Stimulated activated CD8-positive, alpha-beta memory T cell treated with anti-CD3 and anti-CD28 coated beads, Interleukin-15, amount 100 ng/mL, for 24 hours (primary cell): ENCODE results near the gene SDK1.
"Not testable (repeated sequence)": the region's sequence is repeated elsewhere in the genome, so short reads cannot be mapped to it uniquely, and the experiment has no call there.

Source experiments
- DNase-seq: peaks from one replicate; pipeline ENCODE4 v3.0.0-alpha.2; 2020; ENCODE audit warnings: low read depth

The SDK1 gene

DNA sequence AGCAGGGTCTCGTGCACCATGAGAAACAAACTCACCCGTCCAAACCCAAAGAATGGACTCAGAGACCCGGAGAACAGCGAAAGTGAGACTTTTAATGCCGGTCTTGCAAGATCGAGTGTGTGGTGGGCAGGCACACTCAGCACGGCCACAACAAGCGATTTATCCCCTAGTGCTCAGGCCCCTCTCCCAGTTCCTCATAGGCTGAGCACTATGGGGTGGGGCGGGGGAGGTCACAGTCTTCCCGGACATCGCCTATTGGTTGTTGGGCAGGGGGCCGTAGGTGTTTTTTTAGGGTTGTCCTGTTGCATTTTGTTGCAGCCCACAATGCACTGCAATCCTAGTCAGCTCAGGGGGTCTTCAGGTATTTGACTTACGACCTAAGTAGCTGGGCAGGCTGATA, 772.7 kb downstream of the SDK1 start:
- no peak for DNase-seq

DNA sequence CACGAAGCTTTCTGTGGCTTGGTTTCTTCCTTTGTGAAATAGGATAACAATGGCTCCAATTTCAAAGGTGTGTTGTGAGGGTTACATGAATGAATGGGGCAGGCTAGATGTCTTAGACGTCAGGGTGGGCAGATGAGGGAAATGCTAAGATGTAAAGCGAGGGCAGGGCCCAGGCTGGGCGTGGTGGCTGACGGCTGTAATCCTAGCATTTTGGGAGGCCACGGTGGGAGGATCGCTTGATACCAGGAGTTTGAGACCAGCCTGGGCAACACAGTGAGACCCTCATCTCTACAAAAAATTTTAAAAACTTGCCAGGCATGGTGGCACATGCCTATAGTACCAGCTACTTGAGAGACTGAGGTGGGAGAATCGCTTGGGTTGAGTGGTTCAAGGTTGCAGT, 773.4 kb downstream of the SDK1 start:
- DNase-seq, result no peak

DNA sequence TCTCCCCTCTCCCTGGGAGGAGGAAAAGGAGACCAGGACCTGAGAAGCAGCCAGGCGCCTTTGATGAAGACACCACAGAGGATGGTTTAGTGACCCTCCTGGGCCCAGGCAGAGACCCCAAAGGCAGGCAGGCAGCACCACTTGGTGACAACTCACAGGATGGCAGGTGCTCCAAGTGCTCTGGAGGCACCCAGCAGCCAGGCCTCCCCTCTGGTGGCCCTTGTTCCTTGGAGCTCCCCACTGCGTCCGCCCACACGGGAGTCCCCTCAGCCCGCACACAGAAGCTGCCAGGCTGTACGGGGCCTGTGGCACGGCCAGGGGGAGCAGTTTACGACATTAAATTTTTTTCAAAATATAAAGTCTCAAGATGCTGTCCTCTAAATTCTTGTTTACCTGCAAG, 773.9 kb downstream of the SDK1 start:
- DNase-seq, result no peak

DNA sequence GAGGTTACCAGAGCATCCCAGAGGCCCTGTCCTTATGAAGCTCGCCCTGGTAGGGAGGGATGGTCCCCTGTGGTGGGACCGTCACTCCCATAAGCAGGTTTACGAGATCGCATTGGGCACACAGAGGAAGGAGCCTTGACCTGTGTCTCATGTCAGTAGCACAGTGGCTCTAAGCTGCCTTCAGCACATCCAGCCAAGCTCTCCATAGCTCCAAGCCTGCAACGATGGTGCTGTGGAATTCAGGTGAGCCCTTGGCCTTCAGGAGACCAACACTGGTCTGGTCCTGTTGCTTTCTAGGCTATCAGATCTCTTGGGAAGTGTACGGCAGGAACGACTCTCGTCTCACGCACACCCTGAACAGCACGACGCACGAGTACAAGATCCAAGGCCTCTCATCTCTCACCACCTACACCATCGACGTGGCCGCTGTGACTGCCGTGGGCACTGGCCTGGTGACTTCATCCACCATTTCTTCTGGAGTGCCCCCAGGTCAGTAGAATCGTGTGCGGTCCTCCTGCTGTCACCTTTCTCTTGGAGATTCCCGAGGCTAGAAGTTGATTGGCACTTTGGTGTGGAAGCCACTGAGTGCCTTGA, 775.7 kb downstream of the SDK1 start:
- no peak for DNase-seq

DNA sequence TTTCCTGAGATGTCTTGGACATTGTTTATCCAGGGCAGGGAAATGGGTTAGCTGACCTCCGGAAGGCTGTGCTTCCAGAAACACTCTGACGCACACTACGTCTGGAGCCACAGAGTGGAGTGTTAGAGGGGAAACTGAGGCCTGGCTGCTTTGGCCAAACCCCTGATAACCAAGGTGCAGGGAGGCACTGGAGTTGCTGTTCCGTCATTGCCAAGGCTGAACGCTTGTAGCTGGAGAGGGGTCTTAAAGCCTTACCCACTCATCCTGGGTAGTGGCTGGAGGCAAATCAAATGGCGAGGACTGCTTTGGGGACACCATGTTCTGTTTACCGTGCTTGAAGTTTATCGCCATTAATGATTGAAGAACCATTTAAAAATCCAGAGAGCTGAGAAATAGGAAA, 776.9 kb downstream of the SDK1 start:
- DNase-seq, result no peak

DNA sequence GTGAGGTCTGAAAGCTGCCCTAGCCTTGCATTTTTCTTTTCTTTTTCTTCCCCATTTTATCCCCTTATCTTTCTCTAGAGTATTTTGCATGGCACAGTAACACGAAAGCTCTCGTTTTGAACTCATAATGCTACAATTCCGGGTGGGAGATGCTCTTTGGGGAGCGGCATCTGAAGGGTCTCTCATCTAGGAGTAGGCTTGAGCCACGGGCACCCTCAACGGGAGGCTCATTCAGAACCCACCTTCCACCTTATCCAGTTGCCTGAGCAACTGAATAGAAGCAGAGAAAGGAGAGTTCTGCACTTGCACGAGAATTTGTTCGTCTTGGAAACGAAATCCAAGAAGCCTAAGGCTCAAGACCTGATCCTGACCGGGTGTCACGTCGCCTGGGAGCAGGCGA, 777.5 kb downstream of the SDK1 start:
- DNase-seq, result no peak

DNA sequence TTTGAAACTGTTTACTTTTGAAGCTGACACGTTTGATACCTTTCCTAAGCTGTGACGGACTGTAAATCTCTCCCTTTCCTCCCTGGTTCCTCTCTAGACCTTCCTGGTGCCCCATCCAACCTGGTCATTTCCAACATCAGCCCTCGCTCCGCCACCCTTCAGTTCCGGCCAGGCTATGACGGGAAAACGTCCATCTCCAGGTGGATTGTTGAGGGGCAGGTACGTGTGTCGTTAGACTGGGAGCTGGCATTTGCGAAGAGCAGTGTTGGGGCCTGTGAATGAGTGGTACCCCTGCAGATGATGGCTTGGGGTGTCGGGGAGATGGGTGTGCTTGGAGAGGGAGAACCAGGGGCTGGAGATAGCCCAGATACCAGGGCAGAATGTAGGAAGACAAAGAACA, 778.3 kb downstream of the SDK1 start:
- no peak for DNase-seq

DNA sequence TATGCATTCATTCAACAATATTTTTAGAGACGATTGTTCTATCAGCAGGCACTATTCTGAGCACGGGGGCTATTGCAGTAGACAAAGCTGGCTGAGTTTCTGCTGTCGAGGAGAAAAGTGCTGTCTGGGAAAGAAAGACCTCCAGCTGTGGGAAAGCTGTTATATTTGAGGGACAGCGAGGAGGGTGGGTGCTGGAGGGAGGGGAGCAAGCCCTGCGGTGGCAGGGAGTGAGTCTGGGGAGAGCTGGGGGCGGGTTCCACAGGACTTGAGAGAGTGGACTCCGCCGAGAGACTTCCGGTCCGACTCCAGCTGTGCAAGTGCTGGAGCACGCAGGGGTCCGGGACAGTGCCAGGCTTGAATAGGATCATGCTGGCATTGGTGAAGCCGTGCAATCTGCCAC, 778.9 kb downstream of the SDK1 start:
- no peak for DNase-seq

DNA sequence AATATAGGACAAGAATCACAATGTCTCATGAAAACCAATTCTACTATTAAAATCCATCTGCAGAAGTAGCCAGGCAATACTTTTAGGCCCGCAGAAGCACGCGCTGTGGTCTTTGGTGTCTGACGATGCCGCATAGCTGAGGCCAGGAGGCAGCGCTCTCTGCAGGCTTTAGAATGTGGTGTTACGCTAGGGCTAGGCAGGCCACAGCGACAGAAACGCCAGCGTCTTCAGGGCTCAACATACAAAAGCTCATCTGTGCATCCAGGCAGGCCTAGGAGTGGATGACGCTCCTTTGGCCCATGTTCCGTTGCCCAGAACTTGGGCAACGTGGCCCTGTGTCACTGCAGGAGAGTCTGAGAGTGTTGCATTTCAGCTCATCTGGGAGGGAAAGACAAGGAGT, 779.9 kb downstream of the SDK1 start:
- no peak for DNase-seq

DNA sequence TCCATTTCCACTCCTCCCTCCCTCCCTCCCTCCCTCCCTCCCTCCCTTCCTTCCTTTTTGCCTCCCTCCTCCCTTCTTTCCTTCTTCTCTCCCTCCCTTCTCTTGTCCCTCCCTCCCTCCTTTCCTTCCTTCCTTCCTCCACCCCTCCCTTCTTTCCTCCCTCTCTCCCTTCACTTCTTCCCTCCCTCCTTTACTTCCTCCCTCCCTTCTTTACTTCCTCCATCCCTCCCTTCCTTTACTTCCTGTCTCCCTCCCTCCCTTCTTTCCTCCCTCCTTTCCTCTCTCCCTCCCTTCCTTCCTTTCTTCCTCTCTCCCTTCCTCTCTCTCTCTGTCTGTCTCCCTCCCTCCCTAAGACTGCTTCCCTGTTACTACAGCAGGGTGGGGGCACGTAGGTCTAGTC, 782.5 kb downstream of the SDK1 start:
- DNase-seq, result no peak

DNA sequence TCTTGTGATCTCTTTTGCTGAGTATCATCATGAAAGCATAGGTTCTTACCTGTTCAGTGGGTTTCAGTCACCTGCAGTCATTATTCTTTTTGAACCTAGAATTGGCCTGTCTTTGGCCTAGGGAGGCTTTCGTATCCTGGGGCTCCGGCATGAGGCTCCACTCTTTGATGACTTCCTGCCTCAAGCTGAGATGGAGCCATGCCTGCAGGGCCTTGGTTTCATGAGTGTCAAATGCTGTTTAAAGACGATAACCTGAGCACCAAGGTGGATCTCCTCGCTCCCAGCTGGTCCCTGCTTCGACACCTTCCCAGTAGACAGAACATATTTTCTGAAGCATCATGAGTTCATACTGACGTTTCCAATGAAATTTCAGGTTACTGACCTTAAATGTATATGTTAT, 783.2 kb downstream of the SDK1 start:
- DNase-seq, result no peak

DNA sequence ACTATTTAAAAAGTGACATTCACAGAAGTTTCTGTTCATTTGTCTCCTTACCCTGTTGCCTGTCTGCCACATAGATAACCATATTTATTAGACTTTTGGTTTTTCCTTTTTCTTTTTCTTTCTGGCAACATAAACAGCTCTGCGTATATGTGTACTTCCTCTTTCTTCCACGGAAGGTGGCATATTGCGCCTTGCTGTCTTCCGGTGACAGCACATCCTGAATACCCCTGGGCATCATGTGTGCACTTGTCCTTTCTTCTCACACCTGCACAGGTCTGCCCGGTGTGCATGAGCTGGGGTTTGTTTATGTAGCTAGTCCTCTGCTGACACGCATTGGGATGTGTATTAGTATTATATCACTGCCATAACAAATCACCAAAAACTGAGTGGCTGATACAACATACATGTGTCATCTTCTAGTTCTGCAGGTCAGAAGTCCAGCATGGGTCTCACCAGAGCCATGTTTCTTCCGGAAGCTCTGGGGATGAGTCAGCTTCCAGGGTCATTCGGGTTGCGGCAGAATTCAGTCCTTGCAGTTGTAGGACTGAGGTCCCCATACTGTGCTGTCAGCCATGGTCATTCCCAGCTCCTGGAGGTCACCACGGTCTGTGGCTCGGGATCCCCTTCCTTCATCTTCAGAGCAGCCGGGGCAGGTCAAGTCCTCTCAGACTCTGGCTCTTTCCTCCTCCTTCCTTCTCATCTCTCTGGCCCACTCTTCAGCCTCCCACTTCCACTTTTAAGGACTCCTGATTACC, 785.1 kb downstream of the SDK1 start:
- no peak for DNase-seq

DNA sequence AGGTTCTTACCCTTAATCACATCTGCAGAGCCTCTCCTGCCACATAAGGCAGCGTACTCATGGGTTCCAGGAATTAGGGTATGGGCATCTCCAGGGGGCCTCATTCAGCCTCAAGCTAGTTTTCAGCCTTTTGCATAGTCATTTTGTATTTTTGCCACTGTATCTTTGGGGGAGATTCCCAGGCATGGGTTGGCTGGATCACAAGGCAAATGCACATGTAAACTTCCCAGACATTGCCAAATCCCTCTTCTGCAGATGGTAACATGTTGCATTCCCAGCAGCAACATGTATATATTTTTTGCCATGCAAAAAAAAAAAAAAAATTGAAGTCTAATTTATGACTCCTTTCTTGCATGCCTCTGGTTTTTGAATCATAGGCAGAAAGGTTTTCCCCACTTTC, 785.7 kb downstream of the SDK1 start:
- no peak for DNase-seq

DNA sequence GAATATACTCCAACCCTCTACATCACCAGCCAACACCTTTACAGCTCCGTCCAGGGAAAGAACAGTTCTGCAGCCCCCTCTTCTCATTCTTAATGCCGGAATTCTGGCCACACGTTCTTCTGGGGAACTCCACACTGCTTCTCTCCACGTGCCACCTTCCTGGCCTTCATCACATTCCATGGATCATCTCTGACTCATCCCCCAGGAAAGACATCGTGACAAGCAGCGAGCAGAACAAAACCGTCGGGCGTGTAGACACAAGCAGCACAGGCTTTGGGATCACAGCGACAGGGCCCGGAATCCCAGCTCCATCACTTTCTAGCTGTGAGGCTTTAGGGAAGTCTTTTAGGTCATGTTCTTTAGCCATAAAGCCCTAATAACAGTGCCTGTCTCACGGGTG, 790.7 kb downstream of the SDK1 start:
- no peak for DNase-seq

DNA sequence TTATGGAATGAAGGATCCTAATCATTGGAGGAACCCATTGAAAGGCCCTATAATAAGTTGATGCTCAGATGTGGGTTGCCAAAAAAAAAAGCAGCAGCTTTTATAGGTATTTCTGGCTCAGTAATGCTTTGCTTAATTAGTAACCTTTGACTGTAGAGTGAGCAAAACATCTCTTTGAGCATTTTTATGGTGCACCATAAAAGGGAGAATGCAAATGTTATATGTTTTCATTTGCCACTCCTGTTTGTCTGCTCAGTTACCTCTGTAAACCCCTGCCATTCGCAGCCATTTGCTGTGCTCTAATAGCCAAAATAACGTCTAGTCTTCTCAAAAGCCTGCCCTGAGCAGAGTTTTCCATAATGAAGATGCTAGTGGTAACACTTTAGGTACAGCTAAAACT, 792.0 kb downstream of the SDK1 start:
- DNase-seq, result no peak

DNA sequence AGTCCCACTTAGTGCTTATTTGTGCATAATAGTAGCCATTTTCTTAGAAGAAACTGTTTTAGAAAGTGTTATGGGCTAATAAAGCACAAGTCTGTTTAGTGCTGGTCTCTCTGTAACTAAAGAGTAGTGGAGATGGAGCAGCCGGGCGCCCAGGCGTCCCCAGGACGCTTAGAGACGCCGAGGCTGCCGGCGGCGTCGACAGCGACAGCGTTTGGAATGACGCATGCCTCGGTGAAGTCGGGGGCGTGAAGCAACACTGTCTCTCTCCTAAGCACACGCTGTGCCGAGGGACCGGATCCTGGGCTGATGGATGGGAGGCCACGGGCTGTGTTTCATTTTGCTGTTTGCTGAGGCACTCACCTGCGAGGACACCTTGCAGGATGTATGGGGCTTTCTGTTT, 792.4 kb downstream of the SDK1 start:
- DNase-seq, result no peak

DNA sequence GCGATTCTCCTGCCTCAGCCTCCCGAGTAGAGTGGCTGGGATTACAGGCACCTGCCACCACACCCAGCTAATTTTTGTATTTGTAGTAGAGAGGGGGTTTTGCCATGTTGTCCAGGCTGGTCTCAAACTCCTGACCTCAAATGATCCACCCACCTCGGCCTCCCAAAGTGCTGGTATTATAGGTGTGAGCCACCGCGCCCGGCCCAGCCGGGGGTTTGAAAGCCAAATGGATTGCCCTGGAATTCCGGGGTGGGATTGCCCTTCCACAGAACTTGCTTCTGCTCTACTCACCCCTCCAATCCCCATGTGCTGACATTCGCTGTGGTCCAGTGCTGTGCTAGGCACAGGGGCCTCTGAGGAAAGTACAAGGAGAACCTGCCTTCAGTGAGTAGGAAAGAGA, 793.1 kb downstream of the SDK1 start:
- DNase-seq, result not testable (repeated sequence)

DNA sequence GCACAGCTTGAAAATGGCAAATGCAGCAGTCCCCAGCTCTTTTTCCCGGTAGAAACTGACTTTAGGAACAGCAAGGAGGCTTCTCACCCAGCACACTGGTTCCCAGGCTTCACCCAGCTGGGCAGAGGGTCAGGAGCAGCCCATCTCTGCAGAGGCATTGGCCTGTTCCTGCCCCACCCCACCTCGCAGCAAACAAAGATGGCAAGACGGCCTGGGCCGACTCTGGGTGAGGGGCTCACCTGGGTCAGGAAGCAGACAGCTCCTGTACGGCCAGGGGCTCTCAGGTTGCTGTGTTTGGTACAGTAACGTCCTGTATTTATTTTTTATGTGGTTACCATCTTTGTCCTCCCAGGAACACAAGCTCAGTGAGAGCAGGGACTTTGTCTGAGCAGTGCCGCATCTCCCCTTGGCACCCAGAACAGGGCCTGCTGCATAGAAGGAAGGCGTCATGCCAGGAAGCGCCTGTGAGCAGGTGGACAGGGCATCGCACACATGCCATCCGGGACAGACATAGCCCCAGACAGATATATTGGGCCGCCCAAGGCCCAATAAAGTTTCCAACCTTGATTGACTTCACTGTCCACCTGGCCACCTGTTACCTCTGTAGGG, 796.1 kb downstream of the SDK1 start:
- DNase-seq, result no peak

DNA sequence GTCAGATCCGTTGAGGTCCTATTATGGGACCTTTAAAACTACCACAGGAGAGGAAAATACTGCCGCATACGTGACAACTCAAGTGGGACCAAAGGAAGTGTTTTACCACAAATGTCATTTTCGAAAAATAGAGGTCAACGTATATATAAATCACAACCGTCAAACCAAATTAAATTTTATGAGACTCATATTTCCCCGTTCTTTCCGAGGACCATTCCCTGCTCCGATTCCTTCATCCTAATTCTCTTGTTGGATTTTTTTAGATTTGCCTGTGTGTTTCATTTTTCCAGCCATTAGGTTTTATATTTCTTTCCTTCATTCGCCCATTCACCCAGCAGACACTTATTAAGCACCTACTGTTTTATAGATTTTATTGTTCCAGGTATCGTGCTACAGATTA, 797.1 kb downstream of the SDK1 start:
- no peak for DNase-seq

DNA sequence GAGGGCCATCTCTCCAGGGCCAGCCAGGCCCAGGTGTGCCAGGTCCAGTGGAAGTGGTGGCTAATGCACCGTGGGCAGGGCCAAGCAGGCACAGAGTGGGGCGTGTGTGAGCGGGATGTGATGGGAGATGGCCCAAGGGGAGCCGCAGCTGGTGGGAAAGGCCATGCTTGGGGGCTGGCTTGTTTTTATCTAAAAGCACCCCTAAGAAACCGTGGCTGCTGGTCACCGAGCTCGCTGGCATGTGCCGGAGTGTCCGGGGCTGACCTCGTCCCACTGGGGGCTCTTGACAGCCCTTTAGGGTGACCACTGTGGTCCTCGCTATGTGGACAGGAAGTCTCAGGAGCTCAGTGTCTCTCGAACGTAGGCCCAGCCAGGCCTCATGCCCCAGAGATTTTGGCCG, 798.6 kb downstream of the SDK1 start:
- no peak for DNase-seq

DNA sequence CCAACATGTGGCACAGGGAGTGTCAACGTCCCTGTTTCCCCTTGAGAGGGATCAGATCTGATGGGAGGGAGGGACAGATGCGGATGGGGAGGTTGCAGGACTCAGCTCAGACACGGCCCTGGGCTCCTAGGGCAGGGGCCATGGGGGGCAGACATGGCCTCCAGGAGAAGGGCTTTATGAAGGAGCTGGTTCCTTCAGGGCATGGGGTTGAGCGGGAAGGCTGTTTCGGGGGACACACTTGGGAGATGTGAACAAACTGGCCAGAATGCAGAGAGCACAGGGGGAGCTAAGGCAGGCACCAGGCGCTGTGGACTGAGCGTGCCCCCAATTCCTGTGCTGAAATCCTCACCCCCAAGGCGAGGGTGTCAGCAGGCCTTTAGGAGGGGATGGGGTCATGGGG, 799.1 kb downstream of the SDK1 start:
- DNase-seq, result no peak

DNA sequence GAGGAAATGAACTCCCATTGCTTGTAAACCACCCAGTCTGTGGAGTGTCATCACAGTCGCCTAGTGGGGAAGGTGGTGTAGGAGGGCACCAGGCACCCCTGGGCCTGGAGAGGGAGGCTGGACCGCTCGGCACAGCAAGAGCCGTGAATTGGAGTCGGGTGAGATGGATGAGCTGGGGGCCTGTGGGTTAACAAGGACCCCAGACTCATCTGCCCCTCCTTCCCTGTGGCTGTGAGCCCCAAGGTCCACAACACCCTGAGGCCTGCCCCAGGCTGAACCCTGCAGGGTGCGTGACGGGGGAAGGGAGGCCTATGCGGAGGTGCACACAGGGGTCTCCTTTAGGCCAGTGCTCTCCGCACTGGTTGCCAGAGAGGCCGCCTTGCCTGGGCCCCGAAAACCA, 799.6 kb downstream of the SDK1 start:
- DNase-seq, result no peak

DNA sequence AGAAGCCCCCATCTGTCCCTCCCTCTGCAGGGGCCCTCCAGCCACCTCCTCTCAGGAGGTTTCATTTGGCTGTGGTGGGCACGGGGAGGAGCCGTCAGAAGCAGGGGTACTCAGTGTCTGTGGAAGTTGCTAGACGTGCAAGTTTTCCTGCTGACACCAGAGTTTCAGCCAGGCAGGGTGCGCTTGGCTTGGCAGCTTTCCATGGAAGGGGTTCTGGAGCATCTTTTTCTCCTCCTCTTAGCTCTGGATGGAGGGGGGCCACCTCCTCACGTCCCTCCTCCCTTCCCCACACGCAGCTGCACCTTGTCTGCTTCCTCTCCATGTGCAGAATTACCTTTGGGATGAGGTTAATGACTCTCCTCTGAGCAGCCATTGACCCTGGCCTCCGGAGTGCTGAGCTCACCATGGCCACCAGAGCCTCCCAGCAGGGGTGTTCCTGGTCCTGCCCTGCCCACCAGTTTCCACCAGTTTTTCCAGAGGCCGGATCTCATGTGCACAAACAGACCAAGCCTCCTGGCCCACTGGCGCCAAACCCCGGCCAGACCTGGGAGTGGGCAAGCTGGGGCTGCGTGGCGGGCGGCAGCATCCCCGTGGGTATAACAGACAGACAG, 801.3 kb downstream of the SDK1 start:
- no peak for DNase-seq
